HEK293 (cell line): Measurements from ENCODE around the gene CASKIN1.

Experiments used
- CTCF ChIA-PET: fragments of 350-600 bp; formaldehyde crosslinking; extraction: SDS; loops from one replicate; lab custom pipeline; 2021; ENCODE audit warnings: antibody characterized with exemption; lab: Yijun Ruan, JAX
- POLR2A ChIA-PET: fragments of 300-600 bp; formaldehyde crosslinking; extraction: SDS; loops from one replicate; lab custom pipeline; 2020; ENCODE audit warnings: antibody characterized with exemption, inconsistent platforms; lab: Yijun Ruan, JAX
- H3K27ac ChIP-seq: fragments of 200-500 bp; sonication (Bioruptor generic); 2 replicates; pipeline ENCODE4 v1.5.1; 2014; ENCODE audit warnings: low read depth, low read length, control low read depth, inconsistent platforms; ENCODE audit errors: extremely low read depth
- H3K36me3 ChIP-seq, 2 experiments: fragments of 200-500 bp in 1 of 2; sonication (Bioruptor generic) in 1 of 2; 1 replicate in 1 of 2; 2 replicates in 1 of 2; pipeline ENCODE4 v1.5.1; 2014 to 2017; ENCODE audit warnings: inconsistent platforms in 2 of 2, low read length in 2 of 2; ENCODE audit not compliant: control insufficient read depth in 2 of 2, insufficient read depth in 1 of 2
- H3K4me1 ChIP-seq: fragments of 200-500 bp; sonication (Bioruptor generic); 2 replicates; pipeline ENCODE4 v1.5.1; 2014; ENCODE audit warnings: mild to moderate bottlenecking, low read length, inconsistent platforms; ENCODE audit not compliant: control insufficient read depth, insufficient read depth
- H3K4me3 ChIP-seq: 2 replicates; pipeline ENCODE4 v1.5.1; 2011; ENCODE audit warnings: low read depth, mild to moderate bottlenecking, control low read depth, low read length, moderate library complexity
- H3K9me3 ChIP-seq: fragments of 200-500 bp; sonication (Bioruptor generic); 2 replicates; pipeline ENCODE4 v1.5.1; 2014; ENCODE audit warnings: low read depth, low read length, inconsistent platforms; ENCODE audit not compliant: control insufficient read depth, insufficient read depth
- BCL11A ChIP-seq: fragments of 450-650 bp; formaldehyde crosslinking; IDR thresholded peaks from 2 replicates; pipeline ENCODE4 v1.5.1; 2016; ENCODE audit warnings: low read depth, missing biosample characterization, missing genetic modification characterization
- EGR2 ChIP-seq: fragments of 450-650 bp; formaldehyde crosslinking; IDR thresholded peaks from 2 replicates; pipeline ENCODE4 v1.5.1; 2016; ENCODE audit warnings: low read depth, missing biosample characterization, missing genetic modification characterization
- GLIS2 ChIP-seq: fragments of 450-650 bp; formaldehyde crosslinking; IDR thresholded peaks from 2 replicates; pipeline ENCODE4 v1.5.1; 2016; ENCODE audit warnings: missing biosample characterization, missing genetic modification characterization
- KLF9 ChIP-seq: fragments of 450-650 bp; formaldehyde crosslinking; IDR thresholded peaks from 2 replicates; pipeline ENCODE4 v1.5.1; 2016; ENCODE audit warnings: missing biosample characterization, missing genetic modification characterization, low read depth
- MZF1 ChIP-seq: fragments of 450-650 bp; formaldehyde crosslinking; IDR thresholded peaks from 2 replicates; pipeline ENCODE4 v1.5.1; 2017; ENCODE audit warnings: missing biosample characterization, missing genetic modification characterization, borderline replicate concordance
- SETDB1 ChIP-seq: IDR thresholded peaks from one replicate; pipeline ENCODE4 v1.6.1; 2017; ENCODE audit warnings: mild to moderate bottlenecking, low read length, moderate library complexity, mixed read lengths; ENCODE audit not compliant: insufficient read length
- ZNF140 ChIP-seq: fragments of 450-650 bp; formaldehyde crosslinking; IDR thresholded peaks from 2 replicates; pipeline ENCODE4 v1.5.1; 2016; ENCODE audit warnings: missing biosample characterization, missing genetic modification characterization
- ZNF175 ChIP-seq: fragments of 450-650 bp; formaldehyde crosslinking; IDR thresholded peaks from 2 replicates; pipeline ENCODE4 v1.5.1; 2016; ENCODE audit warnings: missing biosample characterization, missing genetic modification characterization
- ZNF19 ChIP-seq: fragments of 450-650 bp; formaldehyde crosslinking; IDR thresholded peaks from 2 replicates; pipeline ENCODE4; 2016; ENCODE audit warnings: missing biosample characterization, missing genetic modification characterization, low read depth
- ZNF324 ChIP-seq: fragments of 450-650 bp; formaldehyde crosslinking; IDR thresholded peaks from 2 replicates; pipeline ENCODE4 v1.5.1; 2016; ENCODE audit warnings: missing biosample characterization, missing genetic modification characterization
- ZNF549 ChIP-seq: fragments of 450-650 bp; IDR thresholded peaks from 2 replicates; pipeline ENCODE4 v1.5.1; 2018; ENCODE audit warnings: missing biosample characterization, missing genetic modification characterization, mild to moderate bottlenecking, inconsistent platforms, moderate library complexity
- ZNF600 ChIP-seq: fragments of 450-650 bp; formaldehyde crosslinking; IDR thresholded peaks from 2 replicates; pipeline ENCODE4 v1.5.1; 2016; ENCODE audit warnings: missing biosample characterization, missing genetic modification characterization
- ZNF610 ChIP-seq: fragments of 450-650 bp; formaldehyde crosslinking; IDR thresholded peaks from 2 replicates; pipeline ENCODE4 v1.5.1; 2016; ENCODE audit warnings: missing biosample characterization, missing genetic modification characterization, borderline replicate concordance
- TF ChIP-seq, protein P1 (sequence below): fragments of 450-650 bp; formaldehyde crosslinking; IDR thresholded peaks from 2 replicates; pipeline ENCODE4 v1.5.1; 2016; ENCODE audit warnings: missing biosample characterization, missing genetic modification characterization, borderline replicate concordance
- TF ChIP-seq, protein P2 (sequence below): fragments of 450-650 bp; formaldehyde crosslinking; IDR thresholded peaks from 2 replicates; pipeline ENCODE4 v1.5.1; 2016; ENCODE audit warnings: missing biosample characterization, missing genetic modification characterization
- TF ChIP-seq, protein P3 (sequence below): fragments of 450-650 bp; formaldehyde crosslinking; IDR thresholded peaks from 2 replicates; pipeline ENCODE4 v1.5.1; 2016; ENCODE audit warnings: missing biosample characterization, missing genetic modification characterization
- TF ChIP-seq, protein P4 (sequence below): fragments of 450-650 bp; formaldehyde crosslinking; IDR thresholded peaks from 2 replicates; pipeline ENCODE4 v1.5.1; 2016; ENCODE audit warnings: missing biosample characterization, missing genetic modification characterization
- TF ChIP-seq, protein P5 (sequence below): fragments of 450-650 bp; formaldehyde crosslinking; IDR thresholded peaks from 2 replicates; pipeline ENCODE4 v1.5.1; 2016; ENCODE audit warnings: missing biosample characterization, missing genetic modification characterization
- TF ChIP-seq, protein P6 (sequence below): fragments of 450-650 bp; formaldehyde crosslinking; IDR thresholded peaks from 2 replicates; pipeline ENCODE4 v1.5.1; 2016; ENCODE audit warnings: missing biosample characterization, missing genetic modification characterization

Gene CASKIN1

DNA sequence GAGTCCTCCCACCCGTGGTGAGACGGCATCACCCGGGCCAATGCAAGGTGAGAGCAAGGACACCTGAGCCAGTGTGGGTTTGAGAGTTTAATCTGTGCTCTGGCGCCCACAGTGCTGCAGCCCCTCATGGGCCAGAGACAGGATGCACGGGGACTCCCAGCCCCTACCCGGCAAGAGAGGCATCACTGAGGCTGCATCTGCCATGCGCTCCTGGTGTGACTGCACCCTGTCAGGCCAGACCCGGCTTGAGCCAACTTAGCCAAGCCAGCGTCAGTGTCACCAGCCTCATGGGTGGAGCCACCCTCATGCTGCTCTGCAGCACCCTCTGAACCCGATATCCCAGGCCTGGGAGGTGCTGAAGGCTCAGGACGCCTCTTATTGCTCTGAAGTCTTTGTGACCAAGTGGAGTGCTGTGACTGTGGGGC lies 15.5 kb upstream of the CASKIN1 start (continued):
- TF ChIP-seq, protein P1, sequence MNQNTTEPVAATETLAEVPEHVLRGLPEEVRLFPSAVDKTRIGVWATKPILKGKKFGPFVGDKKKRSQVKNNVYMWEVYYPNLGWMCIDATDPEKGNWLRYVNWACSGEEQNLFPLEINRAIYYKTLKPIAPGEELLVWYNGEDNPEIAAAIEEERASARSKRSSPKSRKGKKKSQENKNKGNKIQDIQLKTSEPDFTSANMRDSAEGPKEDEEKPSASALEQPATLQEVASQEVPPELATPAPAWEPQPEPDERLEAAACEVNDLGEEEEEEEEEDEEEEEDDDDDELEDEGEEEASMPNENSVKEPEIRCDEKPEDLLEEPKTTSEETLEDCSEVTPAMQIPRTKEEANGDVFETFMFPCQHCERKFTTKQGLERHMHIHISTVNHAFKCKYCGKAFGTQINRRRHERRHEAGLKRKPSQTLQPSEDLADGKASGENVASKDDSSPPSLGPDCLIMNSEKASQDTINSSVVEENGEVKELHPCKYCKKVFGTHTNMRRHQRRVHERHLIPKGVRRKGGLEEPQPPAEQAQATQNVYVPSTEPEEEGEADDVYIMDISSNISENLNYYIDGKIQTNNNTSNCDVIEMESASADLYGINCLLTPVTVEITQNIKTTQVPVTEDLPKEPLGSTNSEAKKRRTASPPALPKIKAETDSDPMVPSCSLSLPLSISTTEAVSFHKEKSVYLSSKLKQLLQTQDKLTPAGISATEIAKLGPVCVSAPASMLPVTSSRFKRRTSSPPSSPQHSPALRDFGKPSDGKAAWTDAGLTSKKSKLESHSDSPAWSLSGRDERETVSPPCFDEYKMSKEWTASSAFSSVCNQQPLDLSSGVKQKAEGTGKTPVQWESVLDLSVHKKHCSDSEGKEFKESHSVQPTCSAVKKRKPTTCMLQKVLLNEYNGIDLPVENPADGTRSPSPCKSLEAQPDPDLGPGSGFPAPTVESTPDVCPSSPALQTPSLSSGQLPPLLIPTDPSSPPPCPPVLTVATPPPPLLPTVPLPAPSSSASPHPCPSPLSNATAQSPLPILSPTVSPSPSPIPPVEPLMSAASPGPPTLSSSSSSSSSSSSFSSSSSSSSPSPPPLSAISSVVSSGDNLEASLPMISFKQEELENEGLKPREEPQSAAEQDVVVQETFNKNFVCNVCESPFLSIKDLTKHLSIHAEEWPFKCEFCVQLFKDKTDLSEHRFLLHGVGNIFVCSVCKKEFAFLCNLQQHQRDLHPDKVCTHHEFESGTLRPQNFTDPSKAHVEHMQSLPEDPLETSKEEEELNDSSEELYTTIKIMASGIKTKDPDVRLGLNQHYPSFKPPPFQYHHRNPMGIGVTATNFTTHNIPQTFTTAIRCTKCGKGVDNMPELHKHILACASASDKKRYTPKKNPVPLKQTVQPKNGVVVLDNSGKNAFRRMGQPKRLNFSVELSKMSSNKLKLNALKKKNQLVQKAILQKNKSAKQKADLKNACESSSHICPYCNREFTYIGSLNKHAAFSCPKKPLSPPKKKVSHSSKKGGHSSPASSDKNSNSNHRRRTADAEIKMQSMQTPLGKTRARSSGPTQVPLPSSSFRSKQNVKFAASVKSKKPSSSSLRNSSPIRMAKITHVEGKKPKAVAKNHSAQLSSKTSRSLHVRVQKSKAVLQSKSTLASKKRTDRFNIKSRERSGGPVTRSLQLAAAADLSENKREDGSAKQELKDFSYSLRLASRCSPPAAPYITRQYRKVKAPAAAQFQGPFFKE (tag by site-specific recombination) = no peak
- TF ChIP-seq ZNF549 (tag by site-specific recombination) = no peak

DNA sequence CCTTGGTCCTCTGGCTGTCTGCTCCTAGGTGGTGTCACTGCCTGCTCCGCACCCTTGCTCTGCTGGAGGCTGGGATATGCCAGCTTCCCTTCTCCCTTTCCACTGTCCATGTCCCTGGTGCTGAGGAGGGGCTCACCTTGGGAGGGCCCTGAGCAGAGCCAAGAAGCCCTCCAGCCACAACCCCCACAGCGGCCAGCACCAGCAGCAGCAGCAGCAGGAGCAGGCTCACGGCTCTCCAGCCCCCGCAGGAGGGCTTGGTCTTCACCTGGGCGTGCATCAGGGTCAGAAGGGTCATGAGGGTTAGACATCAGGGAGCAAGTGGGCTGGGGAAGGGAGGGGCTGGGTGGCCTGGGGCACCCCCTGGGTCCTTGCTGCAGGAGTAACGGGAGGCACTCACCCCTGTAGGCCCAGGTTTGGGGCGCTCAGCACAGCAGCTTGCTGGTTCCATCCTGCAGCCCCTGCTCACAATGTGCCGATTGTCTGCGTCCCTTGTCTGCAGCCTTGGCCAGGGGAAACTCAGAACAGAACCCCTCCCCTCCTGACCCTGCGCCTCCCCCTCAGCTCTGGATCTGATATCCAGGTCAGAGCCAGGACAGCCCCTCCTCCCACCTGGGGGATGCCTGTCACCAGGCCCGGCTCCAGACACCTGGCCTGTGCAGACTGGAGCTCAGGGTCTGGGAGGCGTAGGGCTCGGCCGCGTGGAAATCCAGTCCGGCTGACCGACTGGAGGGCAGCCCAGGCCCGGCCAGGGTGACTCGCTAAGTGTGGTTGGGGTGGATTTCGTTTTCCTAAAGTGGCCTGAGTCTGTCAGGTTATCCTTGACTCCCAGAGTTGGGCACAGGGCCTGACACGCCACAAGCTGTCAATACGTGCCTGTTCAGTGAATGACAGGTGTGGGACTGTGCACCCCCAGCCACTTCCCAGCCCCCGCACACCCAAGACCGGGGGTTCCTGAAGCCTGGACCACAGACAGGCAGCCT lies 14.3 kb upstream of the CASKIN1 start, which contains the start of gene BRICD5:
Gene BRICD5 (minus strand): TSS at position 478 of the 980 bp plus-strand sequence. CDS start 30 bp downstream, at position 448.
- Histone ChIP-seq H3K27ac (no peak within 1 kb of the TSS), H3K36me3 (peaks cover 0 to 56% of the 10 kb centered on the region in 2 experiments; a peak in 1 of 3 replicates), H3K9me3 (no peaks in the 10 kb centered on the region), H3K4me3 (no peak within 1 kb of the TSS), H3K4me1 (0 out of 2 replicates have a peak, but pooled peaks cover 2% of the 10 kb centered on the region)
- ChIA-PET CTCF (interaction anchor here (0.6 kb wide), 1 partner anchor 43 kb away, joined by 5 read pairs; no protein-coding TSS in a partner anchor), POLR2A (interaction anchor here (1.0 to 1.8 kb wide), 6 partner anchors 16 to 55 kb away, joined by 3 to 8 read pairs (median 5); partner anchors contain the start of genes DNASE1L2, ECI1 and TRAF7)
- TF ChIP-seq, protein P2, sequence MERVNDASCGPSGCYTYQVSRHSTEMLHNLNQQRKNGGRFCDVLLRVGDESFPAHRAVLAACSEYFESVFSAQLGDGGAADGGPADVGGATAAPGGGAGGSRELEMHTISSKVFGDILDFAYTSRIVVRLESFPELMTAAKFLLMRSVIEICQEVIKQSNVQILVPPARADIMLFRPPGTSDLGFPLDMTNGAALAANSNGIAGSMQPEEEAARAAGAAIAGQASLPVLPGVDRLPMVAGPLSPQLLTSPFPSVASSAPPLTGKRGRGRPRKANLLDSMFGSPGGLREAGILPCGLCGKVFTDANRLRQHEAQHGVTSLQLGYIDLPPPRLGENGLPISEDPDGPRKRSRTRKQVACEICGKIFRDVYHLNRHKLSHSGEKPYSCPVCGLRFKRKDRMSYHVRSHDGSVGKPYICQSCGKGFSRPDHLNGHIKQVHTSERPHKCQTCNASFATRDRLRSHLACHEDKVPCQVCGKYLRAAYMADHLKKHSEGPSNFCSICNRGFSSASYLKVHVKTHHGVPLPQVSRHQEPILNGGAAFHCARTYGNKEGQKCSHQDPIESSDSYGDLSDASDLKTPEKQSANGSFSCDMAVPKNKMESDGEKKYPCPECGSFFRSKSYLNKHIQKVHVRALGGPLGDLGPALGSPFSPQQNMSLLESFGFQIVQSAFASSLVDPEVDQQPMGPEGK (tag by site-specific recombination) = peak; percentile 48
- TF ChIP-seq ZNF549 (tag by site-specific recombination) (no peak), ZNF610 (tag by site-specific recombination) (no peak), EGR2 (tag by site-specific recombination) (0 out of 2 replicates have a peak, but pooled peaks have one; percentile 6), BCL11A (tag by site-specific recombination) (no peak), MZF1 (tag by site-specific recombination) (no peak), ZNF600 (tag by site-specific recombination) (0 out of 2 replicates have a peak, but pooled peaks have one; percentile 30), ZNF19 (tag by site-specific recombination) (no peak), SETDB1 (no peak), ZNF175 (no peak), GLIS2 (tag by site-specific recombination) (peak; percentile 23; the same call in 1 of the 2 replicates), ZNF140 (tag by site-specific recombination) (no peak), KLF9 (tag by site-specific recombination) (no peak), ZNF324 (tag by site-specific recombination) (no peak)
- TF ChIP-seq, protein P3, sequence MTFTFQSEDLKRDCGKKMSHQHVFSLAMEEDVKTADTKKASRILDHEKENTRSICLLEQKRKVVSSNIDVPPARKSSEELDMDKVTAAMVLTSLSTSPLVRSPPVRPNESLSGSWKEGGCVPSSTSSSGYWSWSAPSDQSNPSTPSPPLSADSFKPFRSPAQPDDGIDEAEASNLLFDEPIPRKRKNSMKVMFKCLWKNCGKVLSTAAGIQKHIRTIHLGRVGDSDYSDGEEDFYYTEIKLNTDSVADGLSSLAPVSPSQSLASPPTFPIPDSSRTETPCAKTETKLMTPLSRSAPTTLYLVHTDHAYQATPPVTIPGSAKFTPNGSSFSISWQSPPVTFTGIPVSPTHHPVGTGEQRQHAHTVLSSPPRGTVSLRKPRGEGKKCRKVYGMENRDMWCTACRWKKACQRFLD (tag by site-specific recombination) = no peak
- TF ChIP-seq, protein P4, sequence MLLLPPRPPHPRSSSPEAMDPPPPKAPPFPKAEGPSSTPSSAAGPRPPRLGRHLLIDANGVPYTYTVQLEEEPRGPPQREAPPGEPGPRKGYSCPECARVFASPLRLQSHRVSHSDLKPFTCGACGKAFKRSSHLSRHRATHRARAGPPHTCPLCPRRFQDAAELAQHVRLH = no peak
- TF ChIP-seq, protein P5, sequence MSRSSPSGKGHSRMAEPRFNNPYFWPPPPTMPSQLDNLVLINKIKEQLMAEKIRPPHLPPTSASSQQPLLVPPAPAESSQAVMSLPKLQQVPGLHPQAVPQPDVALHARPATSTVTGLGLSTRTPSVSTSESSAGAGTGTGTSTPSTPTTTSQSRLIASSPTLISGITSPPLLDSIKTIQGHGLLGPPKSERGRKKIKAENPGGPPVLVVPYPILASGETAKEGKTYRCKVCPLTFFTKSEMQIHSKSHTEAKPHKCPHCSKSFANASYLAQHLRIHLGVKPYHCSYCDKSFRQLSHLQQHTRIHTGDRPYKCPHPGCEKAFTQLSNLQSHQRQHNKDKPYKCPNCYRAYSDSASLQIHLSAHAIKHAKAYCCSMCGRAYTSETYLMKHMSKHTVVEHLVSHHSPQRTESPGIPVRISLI = no peak
- TF ChIP-seq, protein P6, sequence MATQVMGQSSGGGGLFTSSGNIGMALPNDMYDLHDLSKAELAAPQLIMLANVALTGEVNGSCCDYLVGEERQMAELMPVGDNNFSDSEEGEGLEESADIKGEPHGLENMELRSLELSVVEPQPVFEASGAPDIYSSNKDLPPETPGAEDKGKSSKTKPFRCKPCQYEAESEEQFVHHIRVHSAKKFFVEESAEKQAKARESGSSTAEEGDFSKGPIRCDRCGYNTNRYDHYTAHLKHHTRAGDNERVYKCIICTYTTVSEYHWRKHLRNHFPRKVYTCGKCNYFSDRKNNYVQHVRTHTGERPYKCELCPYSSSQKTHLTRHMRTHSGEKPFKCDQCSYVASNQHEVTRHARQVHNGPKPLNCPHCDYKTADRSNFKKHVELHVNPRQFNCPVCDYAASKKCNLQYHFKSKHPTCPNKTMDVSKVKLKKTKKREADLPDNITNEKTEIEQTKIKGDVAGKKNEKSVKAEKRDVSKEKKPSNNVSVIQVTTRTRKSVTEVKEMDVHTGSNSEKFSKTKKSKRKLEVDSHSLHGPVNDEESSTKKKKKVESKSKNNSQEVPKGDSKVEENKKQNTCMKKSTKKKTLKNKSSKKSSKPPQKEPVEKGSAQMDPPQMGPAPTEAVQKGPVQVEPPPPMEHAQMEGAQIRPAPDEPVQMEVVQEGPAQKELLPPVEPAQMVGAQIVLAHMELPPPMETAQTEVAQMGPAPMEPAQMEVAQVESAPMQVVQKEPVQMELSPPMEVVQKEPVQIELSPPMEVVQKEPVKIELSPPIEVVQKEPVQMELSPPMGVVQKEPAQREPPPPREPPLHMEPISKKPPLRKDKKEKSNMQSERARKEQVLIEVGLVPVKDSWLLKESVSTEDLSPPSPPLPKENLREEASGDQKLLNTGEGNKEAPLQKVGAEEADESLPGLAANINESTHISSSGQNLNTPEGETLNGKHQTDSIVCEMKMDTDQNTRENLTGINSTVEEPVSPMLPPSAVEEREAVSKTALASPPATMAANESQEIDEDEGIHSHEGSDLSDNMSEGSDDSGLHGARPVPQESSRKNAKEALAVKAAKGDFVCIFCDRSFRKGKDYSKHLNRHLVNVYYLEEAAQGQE = peak; percentile 81
